ENCODE results near the gene COL18A1. TPM values are rescaled to one million over a fixed set of nuclear protein-coding genes. Genes with fewer than 3 reads are reported as not detected.
"Not testable (repeated sequence)": the region's sequence is repeated elsewhere in the genome, so short reads cannot be mapped to it uniquely, and the experiment has no call there.

The COL18A1 gene
- total RNA-seq, 1 experiment from 2014 or later = 8.4 TPM

DNA sequence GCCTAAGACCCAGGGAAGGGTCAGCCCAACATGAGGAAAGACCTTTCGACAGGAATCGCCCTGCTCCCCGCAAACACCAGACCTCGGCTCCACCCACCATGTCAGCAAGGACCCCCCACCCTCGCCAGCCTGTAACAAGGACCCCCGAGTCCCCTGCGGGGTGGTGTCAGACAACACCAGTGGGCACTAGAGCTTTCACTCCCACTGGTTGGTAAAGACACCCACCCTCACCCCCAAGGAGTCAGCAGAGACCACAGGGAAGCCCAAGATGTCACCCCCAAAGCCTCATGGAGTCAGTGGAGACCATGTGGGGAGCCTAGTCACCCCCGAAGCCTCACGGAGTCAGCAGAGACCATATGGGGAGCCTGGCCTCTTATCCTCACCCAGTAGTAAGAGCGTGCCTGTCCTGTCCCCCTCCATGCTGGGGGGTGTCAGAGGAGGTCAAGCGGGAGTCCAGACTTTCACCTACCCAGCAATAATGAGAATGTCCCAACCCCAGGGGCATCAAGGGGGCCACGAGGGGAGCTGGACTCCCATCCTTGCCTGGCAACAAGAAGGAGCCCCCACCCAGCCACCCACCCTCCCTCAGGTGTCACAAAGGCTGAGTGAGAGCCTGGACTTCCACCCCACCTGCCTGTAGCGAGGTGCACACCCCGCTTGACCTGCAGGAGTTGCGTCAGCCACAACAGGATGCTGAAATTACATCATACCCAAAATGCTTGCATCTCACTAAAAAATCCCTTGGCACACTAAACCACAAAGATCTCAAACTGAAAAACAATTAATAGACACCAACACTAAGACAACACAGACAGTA lies 112.5 kb downstream of the COL18A1 start:
- DNase-seq (ENCODE audit: low spot score) = no peak

- DNase-seq (ENCODE audit: low spot score) = no peak
Measured at GRCh38 chr21:45518742-45519141, 113.8 kb downstream of the COL18A1 start.

DNA sequence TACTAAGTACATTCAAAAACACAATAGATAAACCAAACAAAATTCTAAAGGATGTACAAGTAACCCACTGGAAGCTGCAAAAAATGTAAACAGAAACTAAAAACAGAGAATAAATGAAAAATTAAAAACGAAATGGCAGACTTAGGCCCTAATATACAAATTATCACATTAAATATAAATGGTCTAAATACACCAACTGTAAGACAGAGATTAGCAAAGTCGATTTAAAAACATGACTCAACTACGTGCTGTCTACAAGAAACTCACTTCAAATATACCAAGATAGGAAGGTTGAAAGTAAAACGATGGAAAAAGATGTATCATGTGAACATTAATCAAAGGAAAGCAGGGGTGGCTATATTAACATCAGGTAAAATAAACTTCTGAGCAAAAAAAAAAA lies 114.2 kb downstream of the COL18A1 start:
- no peak for DNase-seq (ENCODE audit: low spot score)

GRCh38 chr21:45521241-45521640 lies 116.3 kb downstream of the COL18A1 start:
- DNase-seq (ENCODE audit: low spot score) = no peak

DNA sequence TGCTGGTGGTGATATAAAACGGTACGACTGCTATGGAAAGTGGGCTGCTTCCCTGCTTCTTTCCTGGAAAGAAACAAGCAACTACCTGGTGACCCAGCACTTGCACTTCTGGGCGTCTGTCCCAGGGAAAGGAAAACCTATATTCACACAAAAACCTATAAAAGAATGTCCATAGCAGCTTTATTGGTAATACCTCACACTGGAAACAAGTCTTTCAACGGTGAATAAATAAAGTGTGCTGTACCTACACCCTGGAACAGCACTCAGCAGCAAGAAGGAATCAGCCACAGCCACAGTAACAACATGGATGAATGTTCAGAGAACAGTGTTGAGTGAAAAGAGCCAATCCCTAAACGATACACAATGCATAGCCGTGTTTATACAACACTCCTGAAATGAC lies 117.4 kb downstream of the COL18A1 start:
- no peak for DNase-seq (ENCODE audit: low spot score)

DNA sequence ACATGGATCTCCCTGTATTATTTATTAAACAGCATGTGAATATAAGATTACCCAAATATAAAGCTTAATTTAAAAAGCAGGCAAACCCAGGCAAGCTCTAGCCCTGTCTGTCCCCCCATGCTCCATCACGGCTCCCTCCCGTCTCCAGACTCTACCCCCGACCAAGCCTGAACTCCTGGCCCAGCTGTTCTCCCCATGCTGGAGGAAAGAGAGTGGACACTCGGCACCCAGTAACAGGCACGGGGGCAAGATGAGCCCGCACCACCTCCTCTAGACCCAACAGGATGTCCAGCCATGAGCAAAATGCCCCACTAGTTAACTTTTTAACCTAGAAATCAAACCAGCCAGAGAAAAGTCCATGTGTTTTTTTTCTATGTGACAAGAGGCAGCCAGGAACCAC lies 118.0 kb downstream of the COL18A1 start:
- no peak for DNase-seq (ENCODE audit: low spot score)

GRCh38 chr21:45523411-45524101 lies 118.6 kb downstream of the COL18A1 start:
- DNase-seq (ENCODE audit: low spot score) = no peak

GRCh38 chr21:45524756-45525152 lies 119.8 kb downstream of the COL18A1 start:
- DNase-seq (ENCODE audit: low spot score) = no peak

DNA sequence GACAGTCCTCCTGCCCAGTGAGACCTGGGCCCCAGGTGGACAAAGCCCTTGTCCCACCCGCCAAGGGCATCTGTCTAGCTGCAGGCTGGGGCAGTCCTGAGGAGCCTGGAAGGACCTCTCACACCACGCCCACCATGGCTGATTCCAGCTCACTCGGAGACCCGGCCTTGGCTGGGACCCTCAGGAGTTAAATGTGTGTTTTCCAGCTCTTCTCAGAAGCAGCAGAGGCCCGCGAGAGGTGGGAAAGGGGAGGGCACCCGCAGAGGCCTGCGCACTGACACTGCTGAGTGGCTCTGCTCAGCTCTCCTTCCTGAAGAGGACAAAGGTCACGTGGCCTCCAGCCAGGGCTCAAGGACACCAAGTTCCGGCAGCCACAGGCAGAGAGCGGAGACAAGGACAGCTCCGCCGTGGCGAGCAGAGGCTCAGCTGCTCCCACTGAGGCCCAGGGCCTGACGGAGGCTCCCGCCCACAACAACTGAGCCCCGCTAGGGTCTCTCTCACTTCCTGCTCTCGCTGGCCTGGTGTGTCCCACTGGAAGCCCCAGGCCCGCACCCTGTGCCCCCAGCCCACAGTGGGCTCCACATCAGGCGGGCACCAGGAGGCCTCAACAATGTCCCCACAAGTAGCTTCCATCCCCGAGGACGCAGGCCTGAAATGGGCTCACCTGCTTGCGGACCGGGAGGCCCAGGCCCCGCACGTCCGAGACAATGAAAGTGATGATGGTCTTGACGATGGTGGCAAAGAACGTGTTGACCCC lies 120.4 kb downstream of the COL18A1 start:
- no peak for DNase-seq (ENCODE audit: low spot score)

GRCh38 chr21:45525910-45526306 lies 120.9 kb downstream of the COL18A1 start:
- DNase-seq (ENCODE audit: low spot score) = no peak

- DNase-seq (ENCODE audit: low spot score) = not testable (repeated sequence)
Measured at GRCh38 chr21:45527151-45527999, 122.4 kb downstream of the COL18A1 start.

GRCh38 chr21:45528028-45528705 lies 123.2 kb downstream of the COL18A1 start:
- DNase-seq (ENCODE audit: low spot score) = no peak

GRCh38 chr21:45528981-45529784 lies 124.2 kb downstream of the COL18A1 start:
- no peak for DNase-seq (ENCODE audit: low spot score)

DNA sequence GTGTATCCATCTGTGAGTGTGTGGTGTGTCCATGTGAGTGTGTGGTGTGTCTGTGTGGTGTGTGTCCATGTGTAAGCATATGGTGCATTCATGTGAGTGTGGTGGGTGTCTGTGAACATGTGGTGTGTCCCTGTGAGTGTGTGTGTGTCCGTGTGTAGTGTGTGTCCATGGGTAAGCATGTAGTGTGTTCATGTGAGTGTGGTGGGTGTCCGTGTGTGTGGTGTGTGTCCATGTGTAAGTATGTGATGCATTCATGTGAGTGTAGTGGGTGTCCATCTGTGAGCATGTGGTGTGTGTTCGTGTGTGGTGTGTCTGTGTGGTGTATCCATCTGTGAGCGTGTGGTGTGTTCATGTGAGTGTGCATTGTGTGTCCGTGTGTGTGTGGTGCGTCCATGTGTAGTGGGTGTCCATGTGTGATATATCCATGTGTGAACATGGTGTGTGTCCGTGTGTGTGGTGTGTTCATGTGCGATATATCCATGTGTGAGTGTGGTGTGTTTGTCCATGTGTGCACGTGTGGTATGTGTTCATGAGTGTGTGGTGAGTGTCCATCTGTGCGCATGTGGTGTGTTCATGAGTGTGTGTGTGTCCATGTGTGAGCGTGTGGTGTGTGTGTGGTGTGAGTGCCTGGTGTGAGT lies 124.9 kb downstream of the COL18A1 start:
- no peak for DNase-seq (ENCODE audit: low spot score)

DNA sequence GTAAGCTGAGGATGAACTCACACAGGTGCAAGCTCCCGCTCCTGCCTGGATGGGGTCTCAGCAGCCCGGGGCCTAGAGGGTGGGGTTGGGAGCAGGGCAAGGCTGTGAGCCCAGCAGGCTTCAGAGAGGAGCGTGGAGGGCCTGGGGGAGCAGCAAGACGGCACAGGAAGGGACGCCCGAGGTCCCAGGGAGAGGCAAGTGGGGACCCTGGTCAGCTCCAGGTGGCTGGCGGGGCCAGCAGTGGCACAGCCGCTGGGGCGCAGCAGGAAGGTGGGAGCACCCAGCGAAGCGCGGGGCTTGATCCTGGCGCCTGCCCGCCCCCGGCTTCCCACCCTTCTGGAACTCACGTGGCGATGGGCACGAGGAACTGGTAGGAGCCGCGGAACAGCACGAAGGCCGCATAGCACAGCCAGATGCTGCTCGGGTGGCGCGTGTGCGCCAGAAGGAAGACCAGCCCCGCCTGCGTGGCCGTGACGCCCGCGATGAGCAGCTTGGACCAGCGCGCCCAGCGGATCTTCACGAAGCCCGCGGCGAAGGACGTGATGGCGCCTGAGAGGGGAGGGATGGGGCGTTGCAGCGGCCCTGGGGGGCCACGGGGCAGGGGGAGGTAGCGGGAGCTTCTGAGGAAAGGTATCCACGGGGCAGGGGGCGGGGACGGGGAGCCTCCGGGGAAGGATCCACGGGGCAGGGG lies 125.6 kb downstream of the COL18A1 start:
- no peak for DNase-seq (ENCODE audit: low spot score)

GRCh38 chr21:45531114-45531392 lies 126.1 kb downstream of the COL18A1 start:
- not testable (repeated sequence) for DNase-seq (ENCODE audit: low spot score)

DNA sequence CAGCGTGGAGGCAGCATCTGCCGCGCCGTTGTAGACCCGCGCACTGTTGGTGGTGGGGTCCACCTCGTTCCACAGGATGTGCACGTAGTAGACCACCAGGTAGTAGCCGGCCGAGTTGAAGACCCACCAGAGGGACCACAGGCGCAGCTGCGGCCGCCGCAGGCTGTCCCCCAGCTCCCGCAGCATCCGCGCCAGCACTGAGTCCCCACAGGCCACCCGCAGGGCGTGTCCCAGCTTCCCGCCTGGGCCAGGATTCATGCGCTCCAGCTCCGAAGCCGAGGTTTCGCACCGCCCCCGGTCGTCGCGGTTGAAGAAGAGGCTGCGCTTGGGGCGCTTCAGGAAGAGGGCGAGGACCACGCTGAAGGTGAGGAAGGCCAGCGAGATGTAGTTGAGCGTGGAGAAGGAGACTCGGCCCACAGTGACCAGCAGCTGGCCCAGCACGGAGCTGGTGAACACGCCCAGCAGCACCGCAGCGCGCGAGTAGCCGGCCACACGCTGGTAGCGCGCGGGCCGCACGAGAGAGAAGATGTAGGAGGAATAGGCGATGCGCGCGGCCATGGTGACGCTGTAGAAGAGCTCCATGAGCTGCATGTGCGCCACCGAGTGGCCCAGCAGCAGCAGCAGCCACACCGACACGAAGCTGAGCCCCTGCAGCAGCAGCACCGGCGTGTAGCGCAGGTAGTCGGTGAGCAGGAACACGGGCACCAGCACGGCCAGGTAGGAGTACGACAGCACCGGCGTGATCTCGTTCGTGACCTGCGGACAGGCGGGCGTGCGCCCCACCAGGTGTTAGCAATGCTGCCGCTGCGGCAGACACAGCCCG lies 126.6 kb downstream of the COL18A1 start:
- no peak for DNase-seq (ENCODE audit: low spot score)

DNA sequence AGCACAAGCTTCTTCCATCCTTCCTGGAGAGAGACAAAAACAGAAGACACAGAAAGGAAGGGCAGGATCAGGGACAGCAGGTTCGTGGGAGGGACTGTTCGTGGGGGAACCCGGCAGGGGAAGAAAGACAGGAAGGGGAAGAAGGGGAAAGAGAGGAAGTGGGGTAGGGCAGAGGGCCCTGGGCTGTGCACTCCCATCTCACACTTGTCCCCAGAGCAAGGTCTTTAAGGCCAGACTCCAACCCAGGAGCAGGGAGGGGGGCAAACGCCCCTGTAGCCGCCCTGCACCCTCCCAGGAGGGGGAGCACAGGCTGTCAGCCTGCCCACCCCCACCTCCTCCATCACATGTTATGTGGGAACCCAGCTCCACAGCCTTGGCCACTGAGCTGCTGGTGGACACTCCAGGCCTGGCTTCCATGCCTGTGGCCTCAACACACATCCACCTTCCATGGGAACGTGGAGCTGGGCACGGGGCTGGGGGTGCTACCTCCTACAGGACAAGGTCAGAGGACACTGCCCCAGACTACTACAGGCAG lies 127.9 kb downstream of the COL18A1 start:
- no peak for DNase-seq (ENCODE audit: low spot score)

All from H4 (cell line).